Fibroblast of skin of abdomen (primary cell): ENCODE data around the gene ASCC1. TPM values are rescaled to one million over a fixed set of nuclear protein-coding genes. Genes with fewer than 3 reads are reported as not detected.
A peak's percentile ranks its signal among the peaks of the same experiment; 100 is the strongest.
"Not testable (repeated sequence)": the region's sequence is repeated elsewhere in the genome, so short reads cannot be mapped to it uniquely, and the experiment has no call there.

Experiments used
- DNase-seq: peaks from one replicate; pipeline ENCODE4 v3.0.0-alpha.2; 2013
- polyA plus RNA-seq, 2 experiments: library from polyadenylated mRNA; unstranded; fragments of 120-200 nt; gene quantifications; one replicate each; pipeline ENCODE4 v1.2.1, GENCODE V29; 2013; ENCODE audit not compliant: insufficient read length in 2 of 2

The ASCC1 gene, protein sequence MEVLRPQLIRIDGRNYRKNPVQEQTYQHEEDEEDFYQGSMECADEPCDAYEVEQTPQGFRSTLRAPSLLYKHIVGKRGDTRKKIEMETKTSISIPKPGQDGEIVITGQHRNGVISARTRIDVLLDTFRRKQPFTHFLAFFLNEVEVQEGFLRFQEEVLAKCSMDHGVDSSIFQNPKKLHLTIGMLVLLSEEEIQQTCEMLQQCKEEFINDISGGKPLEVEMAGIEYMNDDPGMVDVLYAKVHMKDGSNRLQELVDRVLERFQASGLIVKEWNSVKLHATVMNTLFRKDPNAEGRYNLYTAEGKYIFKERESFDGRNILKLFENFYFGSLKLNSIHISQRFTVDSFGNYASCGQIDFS
- 34.7 TPM for polyA plus RNA-seq (2013, experiment 1 of 2; ENCODE audit: insufficient read length)
- 35.3 TPM for polyA plus RNA-seq (2013, experiment 2 of 2; ENCODE audit: insufficient read length)

DNA sequence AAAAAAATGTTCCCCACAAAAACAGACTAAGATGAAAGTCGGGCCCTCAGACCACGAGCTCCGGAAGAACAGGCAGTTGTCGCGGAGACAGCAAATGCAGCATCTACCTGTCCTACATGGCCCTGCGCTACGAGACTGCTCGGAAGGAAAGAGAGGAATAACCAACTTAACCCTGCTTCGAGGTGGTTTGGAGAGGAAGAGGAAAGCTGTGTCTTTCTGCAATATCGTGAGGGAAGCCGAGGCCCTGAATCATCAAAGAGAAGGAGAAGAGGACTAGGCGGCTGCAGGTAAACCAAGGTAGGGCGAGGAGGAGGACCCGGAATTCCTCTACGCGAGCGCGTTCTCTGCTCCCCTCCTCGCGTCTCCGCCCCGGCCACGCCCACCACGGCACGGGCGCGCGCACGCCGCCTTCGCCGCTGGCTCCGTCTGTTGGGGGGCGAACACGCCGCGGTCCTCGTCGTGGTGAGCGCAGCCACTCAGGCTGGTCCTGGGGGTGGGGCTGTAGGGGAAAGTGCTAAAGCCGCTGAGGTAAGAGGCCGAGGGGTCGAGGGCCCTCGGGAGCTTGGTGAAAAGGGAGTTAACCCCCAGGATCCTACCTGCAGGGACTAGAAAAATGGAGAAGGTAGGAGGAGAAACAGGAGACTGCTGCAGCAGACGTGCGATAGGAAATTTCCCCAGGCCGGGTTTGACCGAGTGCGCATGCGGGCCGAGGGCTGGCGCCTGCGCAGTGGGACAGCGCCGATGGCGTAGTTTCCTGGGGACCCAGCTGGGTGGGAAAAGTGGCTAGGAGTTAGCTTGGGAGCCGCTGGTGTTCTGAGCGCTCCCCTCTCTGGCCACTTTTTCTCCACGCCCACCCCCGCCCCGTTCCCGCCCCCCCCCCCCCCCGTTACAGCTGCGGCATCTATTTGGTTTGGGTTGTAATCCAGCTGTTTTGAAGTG is at the start of gene ASCC1, which contains the start of gene ANAPC16:
ASCC1 (minus strand) TSS at position 666 of the 939 bp plus-strand sequence. CDS start 2,978 bp downstream, outside the sequence.
ANAPC16 (plus strand) TSS at position 402 of the 939 bp plus-strand sequence. CDS start 7,903 bp downstream, outside the sequence.
- DNase-seq: peak; percentile 90

DNA sequence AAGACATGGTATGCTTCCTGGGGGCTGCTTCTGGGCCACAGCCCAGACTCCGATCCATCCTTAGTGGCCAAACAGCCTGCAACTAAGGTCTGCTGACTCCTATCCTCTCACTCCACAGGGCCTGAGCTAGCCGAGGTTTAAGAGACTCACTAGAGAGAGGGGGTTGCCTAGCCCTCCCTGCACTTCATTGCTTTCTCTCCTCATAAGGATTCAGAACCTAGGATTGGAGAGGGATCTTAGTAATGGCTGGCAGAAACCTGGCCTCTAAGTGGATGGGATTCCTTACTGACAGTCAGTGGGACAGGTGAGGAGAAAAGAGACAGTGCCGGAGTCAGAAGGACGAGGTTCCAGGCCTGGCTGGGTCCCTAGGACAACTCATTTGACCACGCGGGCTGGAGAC is 49.4 kb upstream of the ASCC1 start:
- no peak for DNase-seq

DNA sequence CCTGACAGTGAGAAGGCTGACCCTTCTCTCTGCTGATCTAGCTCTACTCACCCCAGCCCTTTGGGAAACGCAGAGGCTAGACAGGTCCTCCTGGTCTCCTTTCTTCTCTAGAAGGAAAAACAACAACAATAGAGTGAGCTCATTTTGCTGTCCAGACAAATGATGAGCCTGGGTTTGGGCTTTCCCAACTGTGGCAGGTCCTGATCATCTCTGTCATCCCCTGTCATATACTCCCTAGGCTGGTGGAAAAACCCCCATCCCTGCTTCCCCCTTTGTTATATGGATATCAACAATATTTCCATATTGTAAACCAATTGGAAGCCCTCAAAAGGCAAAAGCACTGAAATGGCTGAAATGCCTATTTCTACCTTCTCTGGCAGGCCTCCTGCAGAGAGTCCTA is 48.5 kb upstream of the ASCC1 start:
- no peak for DNase-seq

DNA sequence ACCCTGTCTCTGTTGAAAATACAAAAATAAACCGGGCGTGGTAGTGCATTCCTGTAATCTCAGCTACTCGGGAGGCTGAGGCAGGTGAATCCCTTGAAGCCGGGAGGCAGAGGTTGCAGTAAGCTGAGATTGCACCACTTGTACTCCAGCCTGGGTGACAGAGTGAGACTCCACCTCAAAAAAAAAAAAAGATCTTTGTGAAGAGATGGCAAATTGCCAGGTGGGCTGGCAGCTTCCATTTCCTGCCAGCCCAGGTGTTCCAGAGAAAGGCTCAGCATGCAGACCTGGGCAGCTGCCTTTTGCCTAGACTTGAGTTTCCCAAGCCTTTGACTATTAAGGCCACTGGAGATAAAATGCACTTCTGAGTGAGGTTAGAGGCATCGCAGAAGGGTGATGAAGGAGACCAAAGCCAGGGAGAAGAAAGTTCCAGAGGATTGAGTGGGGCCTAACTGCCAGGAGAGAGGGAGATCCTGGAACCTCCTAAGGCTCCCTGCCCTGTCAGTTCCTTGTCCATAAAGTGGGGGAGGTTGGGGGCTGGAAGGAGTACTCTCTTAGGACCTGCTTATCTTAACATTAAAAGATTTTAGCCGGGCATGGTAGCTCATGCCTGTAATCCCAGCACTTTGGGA is 47.7 kb upstream of the ASCC1 start:
- no peak for DNase-seq

DNA sequence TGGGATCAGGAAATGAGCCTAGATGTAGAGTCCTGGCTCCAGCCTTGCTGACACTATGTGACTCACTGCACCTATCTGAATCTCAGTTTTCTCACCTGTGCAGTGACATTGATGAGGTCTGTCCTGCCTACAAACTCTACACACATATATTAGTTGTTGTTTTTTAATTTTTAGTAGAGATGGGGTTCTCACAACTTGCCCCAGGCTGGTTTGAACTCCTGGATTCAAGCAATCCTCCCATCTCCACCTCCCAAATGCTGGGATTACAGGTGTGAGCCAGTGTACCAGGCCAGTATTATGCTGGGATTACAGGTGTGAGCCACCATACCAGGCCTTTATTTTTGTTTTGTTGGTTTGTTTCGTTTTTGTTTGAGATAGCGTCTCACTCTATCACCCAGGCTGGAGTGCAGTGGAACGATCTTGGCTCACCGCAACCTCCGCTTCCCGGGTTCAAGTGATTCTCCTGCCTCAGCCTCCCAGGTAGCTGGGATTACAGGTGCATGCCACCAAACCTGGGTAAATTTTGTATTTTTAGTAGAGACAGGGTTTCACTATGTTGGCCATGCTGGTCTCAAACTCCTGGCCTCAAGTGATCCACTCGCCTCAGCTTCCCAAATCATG is 45.8 kb upstream of the ASCC1 start:
- no peak for DNase-seq

DNA sequence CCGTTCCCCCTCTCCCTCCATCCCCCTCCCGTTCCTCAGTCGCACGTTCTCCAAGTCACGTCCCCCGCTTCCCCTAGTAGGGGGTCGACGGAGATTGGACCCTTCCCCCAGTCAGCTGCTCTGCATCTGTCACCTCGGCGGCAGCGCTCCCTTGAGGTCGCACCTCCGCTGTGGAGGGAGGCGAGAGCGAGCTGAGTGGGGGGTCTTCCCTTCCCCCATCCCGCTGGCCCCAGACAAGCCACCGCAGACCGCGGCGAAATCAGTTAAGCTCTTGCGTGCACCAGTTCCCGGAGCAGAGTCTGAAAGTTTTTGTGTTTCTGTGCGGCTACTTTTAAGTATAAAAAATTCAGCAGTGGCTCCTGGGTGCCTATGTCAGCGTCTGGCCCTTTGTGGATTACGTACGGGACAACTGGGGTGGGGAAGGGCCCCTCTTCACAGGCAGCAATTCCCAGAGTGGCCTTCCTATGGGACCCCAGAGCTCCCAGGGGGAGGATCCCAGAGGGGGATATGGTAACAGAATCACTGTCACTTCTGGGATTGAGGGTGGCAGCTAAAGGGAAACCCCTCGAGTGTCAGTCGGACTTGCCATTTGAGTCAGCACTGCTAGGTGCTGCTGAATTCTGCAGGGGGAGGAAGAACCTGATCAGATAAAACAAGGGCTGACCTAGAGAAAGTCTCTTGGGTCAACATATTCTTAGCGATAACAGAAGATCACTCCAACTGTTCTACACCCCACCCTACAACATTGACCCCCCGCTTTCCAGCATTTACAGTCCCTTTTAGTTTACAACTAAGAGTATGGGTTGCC is 45.1 kb upstream of the ASCC1 start:
- DNase-seq: no peak

DNA sequence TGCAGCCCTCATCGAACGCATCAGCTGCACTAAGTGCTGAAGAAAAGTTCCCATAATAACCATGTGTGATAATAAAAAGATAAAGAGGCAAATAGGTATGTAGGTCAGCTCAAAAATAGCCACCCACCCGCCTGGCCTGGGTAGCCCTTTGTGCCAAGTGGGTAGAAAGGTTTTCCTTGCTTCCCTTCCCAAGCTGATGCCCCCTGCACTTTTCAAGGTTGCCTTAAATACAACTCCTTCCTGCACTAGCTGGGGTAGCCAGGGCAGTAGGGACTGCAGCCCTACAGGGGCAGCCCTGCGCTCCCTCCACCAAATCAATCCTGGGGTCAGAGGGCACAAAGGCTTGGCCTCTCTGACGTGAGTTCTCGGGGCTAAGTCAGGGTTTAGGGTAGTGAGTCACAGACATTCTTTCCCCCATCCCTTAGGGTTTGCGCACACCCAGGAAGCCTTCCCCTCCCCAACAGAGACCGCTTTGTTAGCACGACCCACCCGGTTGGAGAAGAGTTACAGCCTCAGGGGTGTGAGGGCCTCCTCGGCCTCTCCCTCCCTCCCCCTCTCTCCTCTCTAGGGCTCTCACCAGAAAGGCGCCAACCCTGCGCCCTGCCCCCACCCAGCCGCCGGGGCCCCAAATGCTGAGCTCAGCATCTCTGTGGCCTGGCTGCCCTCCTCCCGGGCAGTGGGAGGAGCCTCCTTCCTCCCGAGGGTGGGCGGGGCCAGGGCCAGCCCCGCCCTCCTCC is 44.3 kb upstream of the ASCC1 start:
- DNase-seq: peak; percentile 95

DNA sequence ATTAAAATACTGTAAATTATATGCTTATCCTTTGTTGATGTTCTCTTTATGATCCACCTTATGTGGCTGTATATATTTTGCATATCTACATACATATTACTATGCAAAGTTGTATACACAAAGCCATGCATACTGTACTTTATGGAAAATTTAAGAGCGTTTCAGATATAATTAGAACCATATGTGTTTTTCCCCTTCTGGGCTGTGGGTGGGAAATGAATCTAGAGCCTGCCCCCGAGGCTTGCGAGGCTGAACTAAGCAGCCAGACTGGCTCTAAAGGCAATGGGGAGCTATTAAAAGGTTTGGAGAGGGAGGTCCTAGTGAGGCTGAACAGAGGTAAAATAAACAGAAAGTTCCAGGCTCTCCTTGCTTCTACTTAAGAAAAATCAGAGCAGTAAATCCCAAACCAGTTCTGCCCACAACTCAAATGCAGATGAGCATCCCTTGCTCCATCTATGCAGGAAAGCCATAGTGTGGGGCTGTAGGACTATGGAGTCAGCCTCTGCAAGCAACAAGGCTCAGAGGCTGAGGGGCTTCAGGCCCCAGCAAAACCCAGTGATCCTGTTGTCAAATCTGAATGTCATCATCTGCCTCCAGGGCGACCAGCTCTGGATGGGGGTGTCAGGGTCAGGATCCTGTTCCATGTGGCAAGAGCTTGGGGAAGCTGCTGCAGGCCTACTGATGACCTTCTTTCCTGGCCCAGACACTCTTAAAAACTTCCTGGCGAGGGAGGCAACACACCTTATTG is 43.6 kb upstream of the ASCC1 start:
- DNase-seq: peak; percentile 91

DNA sequence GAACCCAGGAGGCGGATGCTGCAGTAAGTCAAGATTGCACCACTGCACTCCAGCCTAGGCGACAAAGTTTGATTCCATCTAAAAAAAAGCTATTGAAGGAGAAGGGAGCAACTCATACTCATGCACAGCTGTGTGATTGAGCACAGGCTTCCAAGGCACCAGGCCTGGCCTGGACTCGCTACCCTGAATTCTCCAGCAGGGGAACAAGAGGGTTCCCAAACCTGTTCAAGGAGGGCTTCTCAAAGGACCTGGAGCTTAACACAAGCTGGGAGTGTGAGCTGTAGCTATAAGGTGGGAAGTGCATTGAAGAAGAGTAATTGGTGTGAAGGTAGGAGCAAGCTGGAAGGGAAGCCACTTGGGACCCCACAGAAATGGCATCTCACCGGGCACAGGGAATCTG is 42.5 kb upstream of the ASCC1 start:
- DNase-seq: no peak

DNA sequence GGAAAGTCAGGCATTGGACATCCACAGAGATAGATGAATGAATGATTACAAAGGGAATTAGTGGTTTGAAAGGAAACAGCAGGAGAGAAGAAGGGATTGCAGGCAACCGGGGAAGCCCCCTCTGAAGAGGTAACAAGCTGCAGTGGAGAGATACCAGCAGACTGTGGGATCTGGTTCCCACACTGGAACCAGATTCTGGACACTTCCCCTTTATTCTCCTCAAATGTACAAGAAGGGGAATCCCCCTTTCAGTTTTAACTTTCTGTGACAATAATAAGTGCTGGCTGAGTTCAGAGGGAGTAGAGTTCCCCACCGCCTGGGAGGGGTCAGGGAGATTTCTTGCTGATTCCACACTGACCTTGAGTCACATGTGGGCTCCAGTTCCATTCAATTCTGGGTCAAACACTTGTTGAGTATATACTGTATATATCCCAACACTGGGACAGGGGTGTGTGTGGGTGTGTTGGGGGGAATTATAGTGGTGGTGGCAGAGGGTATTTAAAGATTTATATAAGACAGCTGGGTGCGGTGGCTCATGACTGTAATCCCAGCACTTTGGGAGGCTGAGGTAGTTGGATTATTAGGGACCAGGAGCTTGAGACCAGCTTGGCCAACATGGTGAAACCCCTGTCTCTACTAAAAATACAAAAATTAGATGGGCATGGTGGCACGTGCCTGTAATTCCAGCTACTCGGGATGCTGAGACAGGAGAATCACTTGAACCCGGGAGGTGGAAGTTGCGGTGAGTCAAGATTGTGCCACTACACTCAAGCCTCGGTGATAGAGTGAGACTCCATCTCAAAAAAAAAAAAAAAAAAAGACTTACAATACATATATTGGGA is 41.2 kb upstream of the ASCC1 start:
- DNase-seq: no peak

DNA sequence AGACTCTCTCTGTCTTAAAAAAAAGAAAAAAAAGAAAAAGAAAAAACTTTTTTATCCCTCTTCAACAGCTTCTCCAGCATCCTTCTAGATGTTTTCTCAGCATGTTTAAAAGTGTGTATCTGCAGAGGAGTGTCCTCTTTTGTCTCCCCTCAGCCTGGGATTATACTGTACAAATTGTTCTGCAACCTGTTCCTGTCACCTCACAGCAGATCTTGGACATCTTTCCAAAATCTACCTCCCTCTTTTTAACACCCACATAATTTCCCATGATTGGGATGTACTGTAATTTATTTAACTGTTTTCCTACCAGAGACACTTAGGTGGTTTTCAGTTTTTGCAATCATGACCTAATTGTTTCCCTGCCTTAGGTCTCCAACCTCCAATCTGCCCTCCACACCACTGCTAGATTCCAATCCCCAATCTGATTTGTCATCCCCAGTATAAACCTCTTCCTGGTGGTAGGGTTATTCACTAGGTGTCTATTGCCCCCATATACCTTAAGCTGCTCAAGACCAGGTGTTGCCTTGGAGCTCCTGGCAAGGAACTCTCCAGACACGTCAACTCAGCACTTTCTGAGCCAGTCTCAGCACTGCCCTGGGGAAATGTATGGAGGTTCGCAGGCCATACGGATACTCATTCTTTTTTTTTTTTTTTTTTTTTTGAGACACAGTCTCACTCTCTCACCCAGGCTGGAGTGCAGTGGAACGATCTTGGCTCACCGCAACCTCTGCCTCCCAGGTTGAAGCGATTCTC is 40.1 kb upstream of the ASCC1 start:
- DNase-seq: no peak

DNA sequence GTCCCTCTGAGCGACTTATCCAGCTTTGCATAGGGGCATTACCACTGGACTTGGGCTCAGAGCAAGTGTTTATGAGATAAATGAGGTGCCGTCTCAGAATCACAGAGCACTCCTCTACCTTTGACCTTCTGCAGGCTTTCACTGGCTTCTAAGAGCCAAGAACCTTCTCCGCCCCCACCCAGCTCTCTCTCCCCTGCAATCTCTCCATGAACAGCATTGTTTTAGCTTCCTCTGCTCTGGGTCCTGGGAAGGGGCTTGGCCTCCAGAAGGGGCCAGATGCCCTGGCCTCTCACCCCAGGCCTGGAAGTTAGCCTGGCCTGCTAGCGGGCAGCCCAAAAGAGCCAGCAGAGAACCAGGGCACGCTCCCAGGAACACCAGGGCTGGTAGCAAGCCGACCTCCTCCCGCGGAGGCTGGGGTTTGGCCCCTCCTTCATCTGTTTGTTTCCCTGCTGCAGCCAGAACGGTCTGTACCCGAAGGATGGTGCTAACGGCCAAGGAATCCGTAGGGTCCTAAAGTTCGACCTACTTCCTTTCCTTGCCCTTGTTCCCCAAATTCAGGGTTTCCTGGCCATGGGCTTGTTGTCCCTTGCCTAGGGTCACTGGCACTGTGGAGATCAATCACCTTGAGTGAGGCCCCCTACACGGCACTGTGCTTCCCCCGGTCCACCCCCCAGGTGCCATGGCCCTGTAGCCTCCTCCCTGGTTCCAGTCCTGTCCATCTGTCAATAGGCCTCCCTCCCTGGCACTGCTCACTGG is 38.9 kb upstream of the ASCC1 start:
- peak; percentile 69 for DNase-seq

DNA sequence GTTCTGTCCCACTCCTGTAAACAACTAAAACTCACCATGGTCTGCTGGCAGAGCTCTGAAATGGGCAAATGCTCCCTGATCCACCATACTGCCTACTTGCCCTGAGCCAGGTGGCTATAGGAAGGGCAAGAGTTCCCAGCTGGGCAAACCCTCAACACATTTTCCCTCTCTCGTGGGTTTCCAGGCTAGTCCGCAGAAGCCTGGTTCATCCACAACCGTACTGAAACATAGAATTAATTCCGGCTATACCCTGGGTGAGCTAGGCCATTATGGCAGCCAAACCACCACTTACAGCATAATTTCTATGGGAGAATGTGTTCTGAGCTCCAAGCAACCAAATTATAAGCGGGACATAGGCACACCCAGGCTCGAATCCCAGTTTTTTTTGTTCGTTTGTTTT is 37.5 kb upstream of the ASCC1 start:
- no peak for DNase-seq

DNA sequence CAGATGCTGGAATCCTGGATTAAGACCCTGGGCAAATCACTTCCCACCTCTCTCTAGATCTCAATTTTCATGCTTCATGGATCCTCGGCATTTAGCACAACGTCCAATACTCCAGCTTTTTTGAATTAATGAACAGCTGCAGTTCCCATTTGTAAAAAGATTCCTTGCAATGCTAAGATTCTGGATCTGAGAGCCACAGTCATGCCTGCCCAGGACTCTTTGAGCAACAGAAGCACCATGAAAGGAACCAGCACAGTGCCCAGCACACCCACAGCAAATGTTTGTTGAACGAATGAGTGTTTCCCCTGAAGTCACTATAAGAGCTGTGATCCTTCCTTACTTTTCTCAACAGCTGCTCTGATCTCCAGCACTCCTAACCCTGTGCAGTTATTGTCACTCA is 36.9 kb upstream of the ASCC1 start:
- DNase-seq: no peak

DNA sequence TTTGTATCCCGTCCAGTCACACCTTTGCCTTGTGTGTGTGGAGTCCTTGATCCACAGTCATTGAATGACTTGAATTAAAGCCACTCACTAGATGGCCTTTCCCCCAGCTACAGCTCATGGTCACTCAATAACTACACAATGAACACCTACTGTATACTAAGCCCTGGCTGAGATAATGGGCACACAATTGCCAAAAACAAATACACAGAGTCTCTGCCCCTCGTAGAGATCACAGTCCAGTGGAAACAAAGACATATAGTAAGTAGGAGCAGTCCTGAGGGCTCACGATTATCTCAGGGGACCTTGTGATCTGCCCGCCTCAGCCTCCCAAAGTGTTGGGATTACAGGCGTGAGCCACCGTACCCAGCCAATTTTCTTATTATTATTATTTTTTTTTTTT is 35.6 kb upstream of the ASCC1 start:
- no peak for DNase-seq

DNA sequence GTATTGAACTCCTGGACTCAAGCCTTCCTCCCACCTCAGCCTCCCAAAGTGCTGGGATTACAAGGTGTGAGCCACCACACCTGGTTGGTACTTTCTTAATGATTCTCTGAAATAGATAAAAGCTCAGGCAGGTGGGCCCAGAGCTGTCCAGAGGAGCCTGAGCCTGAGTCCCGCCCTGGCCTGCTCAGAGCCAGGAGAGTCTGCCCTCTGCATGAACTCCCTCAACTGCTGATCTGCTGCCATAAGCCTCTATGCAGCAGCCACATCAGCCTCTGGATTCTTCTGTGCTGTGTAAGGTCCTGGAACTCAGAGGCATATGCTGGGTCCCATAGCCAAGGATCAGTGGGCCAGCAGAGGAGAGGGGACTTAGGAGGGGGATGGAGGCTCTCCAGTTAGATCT is 34.6 kb upstream of the ASCC1 start:
- DNase-seq: peak; percentile 68

DNA sequence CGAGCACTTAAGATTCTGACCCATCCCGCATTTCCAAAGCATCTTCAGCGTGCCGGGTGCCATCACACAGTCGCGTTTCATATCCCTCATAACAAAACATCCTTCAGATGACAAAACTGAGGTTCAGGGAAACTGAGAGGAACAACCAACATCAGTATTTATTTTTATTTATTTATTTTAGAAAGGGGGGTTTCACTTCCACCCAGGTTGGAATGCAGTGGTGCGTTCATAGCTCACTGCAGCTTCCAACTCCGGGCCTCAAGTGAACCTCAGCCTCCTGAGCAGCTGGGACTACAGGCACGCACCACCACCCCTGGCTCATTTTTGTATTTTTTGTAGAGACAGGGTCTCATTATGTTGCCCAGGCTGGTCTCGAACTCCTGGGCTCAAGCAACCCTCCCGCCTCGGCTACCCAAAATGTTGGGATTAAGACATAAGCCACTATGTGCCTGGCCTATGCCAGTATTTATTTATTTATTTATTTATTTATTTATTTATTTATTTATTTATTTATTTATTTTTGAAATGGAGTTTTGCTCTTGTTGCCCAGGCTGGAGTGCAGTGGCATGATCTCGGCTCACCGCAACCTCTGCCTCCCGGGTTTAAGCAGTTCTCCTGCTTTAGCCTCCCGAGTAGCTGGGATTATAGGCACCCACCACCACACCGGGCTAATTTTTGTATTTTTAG is 33.2 kb upstream of the ASCC1 start:
- not testable (repeated sequence) for DNase-seq
